Osteoblast (primary cell): Measurements from ENCODE around the gene JUP. TPM values are rescaled to one million over a fixed set of nuclear protein-coding genes. Genes with fewer than 3 reads are reported as not detected.

Source experiments
- DNase-seq: peaks from one replicate; pipeline ENCODE4 v3.0.0; 2011; ENCODE audit warnings: low spot score, mixed read lengths; ENCODE audit not compliant: insufficient read length; ENCODE audit errors: missing footprints
- H2AFZ ChIP-seq: 2 replicates; pipeline ENCODE4 v1.6.0; 2011; ENCODE audit warnings: mild to moderate bottlenecking, low read length
- H3K27ac ChIP-seq: 2 replicates; pipeline ENCODE4 v1.5.1; 2011; ENCODE audit warnings: mild to moderate bottlenecking, low read depth, low read length, moderate library complexity
- H3K27me3 ChIP-seq: 2 replicates; pipeline ENCODE4 v1.6.0; 2012; ENCODE audit warnings: mild to moderate bottlenecking, control low read depth, inconsistent platforms, low read length, moderate library complexity; ENCODE audit not compliant: insufficient read depth
- H3K36me3 ChIP-seq: 2 replicates; pipeline ENCODE4 v1.5.1; 2011; ENCODE audit warnings: mild to moderate bottlenecking, low read length, control low read depth, moderate library complexity; ENCODE audit not compliant: insufficient read depth
- H3K4me1 ChIP-seq: 2 replicates; pipeline ENCODE4 v1.5.1; 2011; ENCODE audit warnings: mild to moderate bottlenecking, low read length, control low read depth, moderate library complexity; ENCODE audit not compliant: insufficient read depth
- H3K4me2 ChIP-seq: 2 replicates; pipeline ENCODE4 v1.6.0; 2011; ENCODE audit warnings: mild to moderate bottlenecking, low read length; ENCODE audit not compliant: insufficient read depth
- H3K4me3 ChIP-seq: fragments of 200-600 bp; sonication (generic); 3 replicates; pipeline ENCODE4 v1.5.1; 2012; ENCODE audit warnings: mild to moderate bottlenecking, low read length, inconsistent platforms; ENCODE audit not compliant: insufficient read depth
- H3K79me2 ChIP-seq: 2 replicates; pipeline ENCODE4 v1.6.0; 2012; ENCODE audit warnings: mild to moderate bottlenecking, low read length, control low read depth, inconsistent platforms; ENCODE audit not compliant: insufficient read depth
- H3K9me3 ChIP-seq: 2 replicates; pipeline ENCODE4 v1.5.1; 2011; ENCODE audit warnings: low read depth, low read length, control low read depth
- H4K20me1 ChIP-seq: 2 replicates; pipeline ENCODE4 v1.6.0; 2012; ENCODE audit warnings: mild to moderate bottlenecking, low read length, control low read depth; ENCODE audit not compliant: insufficient read depth
- CTCF ChIP-seq: IDR thresholded peaks from 2 replicates; pipeline ENCODE4 v1.5.1; 2011; ENCODE audit warnings: mild to moderate bottlenecking, low read depth, low read length, moderate library complexity; ENCODE audit errors: extremely low read depth
- total RNA-seq: library from RNA; depleted of rRNA; stranded (reverse); fragments of >200 nt; gene quantifications from 2 replicates; pipeline ENCODE4 v1.2.3, GENCODE V29; 2012

JUP gene
- total RNA-seq, 1 donor = 24.2 TPM

- H3K4me3 ChIP-seq = no peak overlapping the region
- H3K4me2 ChIP-seq = no peak overlapping the region
- H3K9me3 ChIP-seq = no peaks in the 10 kb centered on the region
- no peak for TF ChIP-seq CTCF
- H2AFZ ChIP-seq = no peak overlapping the region
- no peaks in the 10 kb centered on the region for H3K36me3 ChIP-seq
- H3K79me2 ChIP-seq = no peaks in the 10 kb centered on the region
- peaks cover 6% of the 10 kb centered on the region for H3K4me1 ChIP-seq
- H4K20me1 ChIP-seq = no peaks in the 10 kb centered on the region
- peaks cover 22% of the 10 kb centered on the region for H3K27me3 ChIP-seq
- H3K27ac ChIP-seq = no peak overlapping the region
- DNase-seq = peak; percentile 10
Measured at GRCh38 chr17:41741709-41742108, 44.8 kb downstream of the JUP start.

GRCh38 chr17:41740506-41740905 is 46.0 kb downstream of the JUP start:
- Histone ChIP-seq H3K27ac (no peak overlapping the region), H3K9me3 (no peaks in the 10 kb centered on the region), H2AFZ (no peak overlapping the region), H3K79me2 (no peaks in the 10 kb centered on the region), H3K36me3 (no peaks in the 10 kb centered on the region), H3K4me1 (peaks cover 6% of the 10 kb centered on the region), H3K4me2 (no peak overlapping the region), H4K20me1 (no peaks in the 10 kb centered on the region), H3K4me3 (no peak overlapping the region), H3K27me3 (peaks cover 27% of the 10 kb centered on the region)
- no peak for DNase-seq
- no peak for TF ChIP-seq CTCF

DNA sequence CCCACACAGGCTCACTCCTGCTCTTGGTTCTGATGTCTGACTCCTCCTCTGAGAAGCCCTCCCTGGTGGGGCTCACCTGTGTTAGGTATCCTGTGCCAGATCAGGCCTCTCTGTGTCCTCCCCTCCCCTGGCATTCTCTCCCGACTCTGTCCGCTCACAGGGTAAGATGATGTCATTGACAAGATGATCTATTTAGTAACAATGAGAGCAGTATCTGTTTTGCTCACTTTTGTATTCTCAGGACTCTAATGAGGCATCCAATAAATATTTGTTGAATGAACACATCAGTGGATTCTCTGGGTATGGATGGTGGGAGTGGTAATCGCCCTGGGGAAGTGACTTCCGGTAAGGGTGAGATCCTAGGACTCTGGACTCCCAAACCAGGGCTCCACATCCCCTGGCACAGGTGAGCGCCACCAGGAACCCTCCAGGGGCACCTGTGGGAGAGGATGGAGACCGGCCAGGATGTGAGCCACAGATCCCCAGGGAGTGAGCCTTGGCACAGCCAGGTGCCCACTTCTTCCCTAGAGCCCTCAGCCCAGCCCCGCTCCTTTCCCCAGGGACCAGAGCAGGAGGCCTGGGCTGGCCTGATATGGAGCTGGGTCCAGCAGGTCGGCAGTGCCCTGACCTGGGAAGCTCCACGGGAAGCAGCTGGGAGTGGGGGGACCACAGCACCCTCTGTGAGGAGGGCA is 46.7 kb downstream of the JUP start:
- Histone ChIP-seq H3K9me3 (no peaks in the 10 kb centered on the region), H3K4me2 (no peak overlapping the region), H3K4me3 (no peak overlapping the region), H4K20me1 (no peaks in the 10 kb centered on the region), H3K79me2 (no peaks in the 10 kb centered on the region), H3K27me3 (peaks cover 34% of the 10 kb centered on the region), H3K36me3 (no peaks in the 10 kb centered on the region), H3K4me1 (peaks cover 6% of the 10 kb centered on the region), H2AFZ (no peak overlapping the region), H3K27ac (no peak overlapping the region)
- DNase-seq = peak; percentile 84
- TF ChIP-seq CTCF = no peak

DNA sequence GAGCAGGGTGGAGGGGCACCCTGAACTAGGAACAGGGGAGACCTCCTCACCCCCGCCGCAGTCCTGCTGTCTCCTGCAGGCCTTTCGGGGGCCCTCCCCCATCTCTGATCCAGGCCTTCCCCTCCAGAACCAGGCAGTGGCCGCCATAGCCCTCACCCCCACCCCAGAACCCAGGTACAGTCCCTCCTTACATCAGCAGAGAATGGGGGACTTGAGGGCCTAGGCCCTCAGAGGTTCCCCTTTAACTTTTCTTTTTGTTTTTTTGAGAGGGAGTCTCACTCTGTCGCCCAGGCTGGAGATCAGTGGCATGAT is 47.8 kb downstream of the JUP start:
- DNase-seq = peak; percentile 57
- Histone ChIP-seq H3K36me3 (no peaks in the 10 kb centered on the region), H3K27me3 (peaks cover 42% of the 10 kb centered on the region), H3K4me3 (no peak overlapping the region), H4K20me1 (no peaks in the 10 kb centered on the region), H2AFZ (no peak overlapping the region), H3K4me2 (no peak overlapping the region), H3K27ac (no peak overlapping the region), H3K9me3 (no peaks in the 10 kb centered on the region), H3K79me2 (no peaks in the 10 kb centered on the region), H3K4me1 (peaks cover 10% of the 10 kb centered on the region)
- no peak for TF ChIP-seq CTCF
